GM12891 (cell line): ENCODE results near the gene AGER.
A peak's percentile ranks its signal among the peaks of the same experiment; 100 is the strongest.

Experiments used
- DNase-seq: peaks from one replicate; pipeline ENCODE4 v3.0.0; 2011; ENCODE audit warnings: low spot score; ENCODE audit not compliant: insufficient read length
- FAIRE-seq: peaks from 2 replicates; lab custom pipeline; 2011; peaks lifted over from hg19 to GRCh38; lab: Jason Lieb, UNC
- PAX5 ChIP-seq: IDR thresholded peaks from 2 replicates; pipeline ENCODE4 v1.6.1; 2011; ENCODE audit warnings: low read length, moderate library complexity, mild to moderate bottlenecking; ENCODE audit not compliant: insufficient read depth, severe bottlenecking
- POLR2A ChIP-seq: IDR thresholded peaks from 2 replicates; pipeline ENCODE4 v1.6.1; 2011; ENCODE audit warnings: low read depth, low read length, control low read depth
- POLR2AphosphoS5 ChIP-seq: IDR thresholded peaks from 2 replicates; pipeline ENCODE4 v1.6.1; 2011; ENCODE audit warnings: low read depth, low read length, control low read depth
- POU2F2 ChIP-seq: IDR thresholded peaks from 2 replicates; pipeline ENCODE4 v1.6.1; 2011; ENCODE audit warnings: low read depth, mild to moderate bottlenecking, control low read depth, low read length, moderate library complexity
- SPI1 ChIP-seq: IDR thresholded peaks from 2 replicates; pipeline ENCODE4 v1.6.1; 2011; ENCODE audit warnings: low read depth, low read length, control low read depth
- TAF1 ChIP-seq: IDR thresholded peaks from 2 replicates; pipeline ENCODE4 v1.6.1; 2011; ENCODE audit warnings: low read depth, low read length, control low read depth

AGER gene

DNA sequence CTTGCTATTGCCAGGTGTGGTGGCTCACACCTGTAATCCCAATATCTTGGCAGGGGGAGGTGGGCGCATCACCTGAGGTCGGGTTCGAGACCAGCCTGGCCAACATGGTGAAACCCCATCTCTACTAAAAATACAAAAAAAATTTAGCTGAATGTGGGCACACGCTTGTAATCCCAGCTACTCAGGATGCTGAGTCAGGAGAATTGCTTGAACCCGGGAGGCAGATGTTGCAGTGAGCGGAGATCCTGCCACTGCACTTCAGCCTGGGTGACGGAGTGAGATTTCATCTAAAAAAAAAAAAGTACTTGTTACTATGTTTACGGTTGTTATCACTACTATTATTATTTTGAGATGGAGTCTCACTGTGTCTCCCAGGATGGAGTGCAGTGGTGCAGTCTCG lies 27.2 kb downstream of the AGER start:
- DNase-seq (no peak), FAIRE-seq (no peak)
- TF ChIP-seq POU2F2, result no peak

- peak; percentile 82 for FAIRE-seq
- DNase-seq, result peak; percentile 83
- no peak for TF ChIP-seq PAX5
- TF ChIP-seq SPI1, result peak; percentile 46
Measured at GRCh38 chr6:32154514-32155161, 29.4 kb downstream of the AGER start.

DNA sequence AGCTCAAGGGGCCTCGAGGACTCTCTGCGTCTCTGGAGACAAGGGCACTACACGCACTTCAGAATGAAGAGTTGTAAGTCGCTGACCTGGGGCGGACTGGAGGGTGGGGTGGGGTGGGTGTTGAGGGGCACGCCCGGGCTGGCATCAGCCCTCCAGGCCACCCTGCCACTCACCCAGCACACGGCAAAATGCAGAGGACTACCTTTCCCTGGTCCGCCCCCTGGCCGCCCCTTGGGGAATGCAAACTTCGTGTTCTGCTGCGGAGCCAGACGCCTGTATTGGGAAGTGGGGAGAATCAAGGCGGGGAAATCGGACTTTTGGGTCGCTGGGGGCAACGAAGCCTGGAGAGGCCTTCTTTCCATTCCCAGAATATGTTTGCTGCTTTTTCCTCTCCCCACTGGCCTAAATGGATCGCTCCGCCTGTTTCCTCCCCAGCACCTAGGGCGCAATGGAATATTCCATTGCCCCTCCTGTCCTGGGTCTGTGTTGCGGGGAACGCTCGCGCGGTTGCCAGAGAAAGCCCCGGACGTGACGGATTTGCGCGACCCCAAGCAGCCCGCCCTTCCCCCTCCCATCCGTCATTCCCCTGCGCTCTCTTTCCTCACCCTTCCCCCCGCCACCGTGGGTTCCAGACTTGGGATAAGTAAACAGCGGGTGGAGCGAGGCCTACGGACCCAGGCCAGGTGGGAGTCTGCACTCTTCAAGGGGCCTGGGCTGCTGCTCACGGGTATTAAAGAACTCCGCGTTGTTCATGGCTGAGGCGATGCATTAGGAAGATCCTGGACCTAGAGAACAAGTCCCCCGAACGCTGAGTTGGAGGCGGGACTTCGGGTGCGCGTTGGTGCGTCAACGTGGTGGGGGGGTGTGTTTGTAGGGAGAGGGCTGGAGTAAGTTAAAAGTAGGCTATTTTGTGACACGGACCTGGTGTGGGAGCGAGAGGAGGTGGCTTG lies 30.2 kb downstream of the AGER start, which contains the start of gene PPT2:
PPT2 (plus strand) TSS at position 578 of the 950 bp plus-strand sequence. CDS start 454 bp downstream, outside the sequence.
- FAIRE-seq (peak; percentile 78), DNase-seq (peak; percentile 69)

DNA sequence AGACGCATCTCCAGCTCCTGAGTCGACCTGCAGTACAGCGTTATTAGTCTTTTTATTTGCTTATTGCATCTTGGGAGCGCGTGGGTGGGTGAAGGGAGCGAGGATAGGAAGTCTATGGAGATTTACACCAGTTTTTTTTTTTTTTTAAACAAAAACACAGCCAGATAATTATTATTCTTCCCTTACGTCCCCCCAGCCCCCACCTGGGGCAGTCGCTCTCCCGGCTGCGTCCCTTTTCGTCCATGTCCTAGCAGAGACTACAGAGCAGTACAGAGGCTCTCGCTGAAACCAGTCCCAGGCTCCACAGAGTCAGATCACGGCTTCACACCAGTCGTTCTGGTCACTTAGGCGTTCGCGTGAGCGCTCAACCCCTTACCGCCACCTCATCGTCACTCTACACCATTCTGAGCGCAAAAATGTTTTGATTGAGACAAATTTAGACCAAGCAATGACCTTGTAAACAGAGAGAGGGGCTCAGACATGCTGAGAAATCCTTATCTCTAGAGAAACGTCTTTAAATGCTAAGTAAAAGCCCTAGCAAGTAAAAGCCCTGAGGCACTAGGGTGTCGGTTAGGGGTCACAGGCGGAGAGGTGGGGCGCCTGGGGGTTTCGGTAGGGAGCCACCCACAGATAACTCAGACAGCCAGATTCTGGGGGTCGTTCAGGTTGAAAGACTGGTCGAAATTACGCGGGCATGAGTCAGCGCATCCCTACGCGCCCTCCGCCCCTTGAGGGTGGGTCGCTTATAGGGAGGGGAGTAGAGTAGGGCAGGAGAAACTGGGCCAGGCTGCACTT lies 31.1 kb downstream of the AGER start:
- no peak for FAIRE-seq
- no peak for TF ChIP-seq POU2F2
- TF ChIP-seq SPI1, result no peak
- TF ChIP-seq POLR2AphosphoS5, result no peak
- no peak for TF ChIP-seq TAF1
- TF ChIP-seq POLR2A, result no peak
- no peak for TF ChIP-seq PAX5
- no peak for DNase-seq

More for the DNA sequence above, 30.2 kb downstream of the AGER start, which contains the start of gene PPT2:
- peak; percentile 21; the same call in 1 of the 2 replicates for TF ChIP-seq TAF1
- no peak for TF ChIP-seq POLR2AphosphoS5

GRCh38 chr6:32151863-32152768 lies 31.9 kb downstream of the AGER start, which contains the start of gene PRRT1:
Gene PRRT1, minus strand, starts transcription at chr6:32151939. Its CDS starts 112 bp downstream, at chr6:32151827.
- TF ChIP-seq SPI1 (0 out of 2 replicates have a peak, but pooled peaks have one; percentile 24), PAX5 (no peak), POLR2A (no peak), TAF1 (no peak)
- FAIRE-seq (no peak), DNase-seq (no peak)

DNA sequence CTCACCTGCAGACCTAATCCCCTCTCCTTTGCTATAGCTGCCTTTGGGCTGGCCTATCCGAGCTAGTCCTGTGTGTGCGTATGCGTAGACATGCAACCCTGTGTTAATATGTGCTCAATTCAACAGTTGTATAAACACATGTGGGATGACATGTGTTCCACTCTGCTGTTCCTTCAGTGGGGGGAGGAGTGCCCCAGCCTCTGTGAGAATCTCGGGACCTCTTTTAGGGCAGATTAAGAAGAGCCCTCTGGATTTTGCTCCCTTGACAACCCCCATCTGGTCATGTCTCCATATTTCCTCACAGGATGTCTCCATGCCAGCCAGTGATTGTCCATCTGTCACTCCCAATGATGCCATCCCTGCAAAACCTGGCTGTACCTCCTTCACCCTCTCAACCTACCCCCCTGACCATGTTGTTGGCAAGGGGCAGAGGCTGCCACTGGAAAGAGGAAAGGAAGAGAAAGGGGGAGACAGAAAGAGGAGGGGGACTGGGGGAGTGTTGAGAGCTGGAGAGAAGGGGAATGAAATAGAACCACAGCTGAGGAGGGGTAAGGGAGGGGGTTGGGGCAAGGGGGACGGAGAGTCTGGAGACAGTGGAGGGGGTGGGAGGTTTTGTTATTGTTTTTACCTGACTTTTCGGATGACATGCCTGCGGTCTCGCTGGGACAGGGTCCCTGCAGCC lies 32.7 kb downstream of the AGER start:
- TF ChIP-seq POLR2A, result no peak
- no peak for TF ChIP-seq TAF1
- no peak for TF ChIP-seq POU2F2
- FAIRE-seq, result no peak
- DNase-seq, result no peak

DNA sequence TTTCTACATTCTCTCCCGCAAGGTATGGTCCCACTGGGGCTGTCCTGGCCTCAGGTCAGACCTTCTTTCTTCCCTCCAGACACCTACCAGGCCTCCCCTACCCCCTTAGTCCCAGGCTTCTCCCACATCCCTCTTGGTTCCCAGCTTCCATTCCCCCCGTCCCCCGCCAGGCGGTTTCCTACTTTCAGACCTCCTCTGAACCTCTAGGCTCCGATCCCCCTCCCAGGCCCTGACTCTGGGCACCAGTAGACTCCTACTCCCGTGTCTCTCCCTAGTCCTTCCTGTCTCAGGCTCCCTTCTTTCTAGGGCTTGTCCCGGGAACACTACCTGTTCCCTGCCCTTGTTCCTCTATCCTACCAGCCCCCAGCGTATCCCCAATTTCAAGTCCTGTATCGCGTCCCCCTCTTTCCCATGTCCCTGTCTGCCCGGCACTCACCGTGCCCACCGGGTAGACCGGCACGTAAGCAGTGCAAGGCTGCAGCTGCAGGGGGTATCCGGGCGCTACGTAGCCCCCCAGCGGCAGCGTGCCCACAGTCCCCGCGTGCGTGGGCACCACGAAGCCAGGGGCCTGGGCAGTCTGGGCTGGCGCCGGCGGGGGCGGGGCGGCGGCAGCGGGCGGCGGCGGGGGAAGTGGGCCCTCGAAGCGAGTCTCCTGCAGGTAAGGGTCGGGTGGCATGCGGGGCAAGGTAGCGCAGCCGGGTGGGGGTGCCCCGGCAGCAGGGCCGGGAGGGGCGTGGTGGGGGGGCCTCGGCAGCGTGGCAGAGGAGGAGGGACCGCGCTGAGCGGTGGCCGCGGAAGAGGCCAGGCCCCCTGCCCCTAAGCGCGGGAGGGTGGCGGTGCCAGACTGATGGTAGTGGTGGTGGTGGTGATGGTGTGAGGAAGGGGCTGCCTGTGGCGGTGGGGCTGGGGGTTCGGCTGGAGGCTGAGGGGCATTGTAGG lies 33.9 kb downstream of the AGER start:
- FAIRE-seq (no peak), DNase-seq (no peak)
- no peak for TF ChIP-seq POLR2A
- no peak for TF ChIP-seq PAX5
- no peak for TF ChIP-seq TAF1
- TF ChIP-seq POLR2AphosphoS5, result no peak
- TF ChIP-seq POU2F2, result no peak
- no peak for TF ChIP-seq SPI1
